Colonic mucosa (tissue), 4 donors: ENCODE measurements around the gene KIAA0232. TPM values are rescaled to one million over a fixed set of nuclear protein-coding genes. Genes with fewer than 3 reads are reported as not detected.

Experiments used
- DNase-seq: peaks from one replicate; pipeline ENCODE4 v3.0.0-alpha.2; 2020
- H3K27ac ChIP-seq: fragments of 200-600 bp; one replicate; pipeline ENCODE4 v1.8.0; 2021
- H3K27me3 ChIP-seq: fragments of 200-600 bp; one replicate; pipeline ENCODE4 v1.8.0; 2021
- H3K36me3 ChIP-seq: fragments of 200-600 bp; one replicate; pipeline ENCODE4 v1.8.0; 2021
- H3K4me1 ChIP-seq: fragments of 200-600 bp; one replicate; pipeline ENCODE4 v1.8.0; 2021; ENCODE audit warnings: mild to moderate bottlenecking
- H3K4me3 ChIP-seq: fragments of 200-600 bp; one replicate; pipeline ENCODE4 v1.8.0; 2021
- H3K9ac ChIP-seq, 2 donors: one replicate each; pipeline ENCODE4 v1.7.0; 2013; ENCODE audit warnings: control low read depth in 2 of 2, low read depth in 2 of 2, low read length in 2 of 2
- H3K9me3 ChIP-seq: fragments of 200-600 bp; one replicate; pipeline ENCODE4 v1.8.0; 2021
- intact Hi-C: fragments of 100-400 bp; cut with DNase I; formaldehyde crosslinking; loops from one replicate; pipeline ENCODE4 v1.14.1; 2022
- total RNA-seq, 2 donors: library from RNA; stranded (reverse); fragmentation: NEBNext Ultra II Directional in 1 of 2; extraction: Animal tissue kit (Norgen Biotek cat#: 25700) in 1 of 2; gene quantifications; one replicate each; pipeline ENCODE4 v1.2.1, GENCODE V29; 2021
- TF ChIP-seq, protein P1 (sequence below): fragments of 200-600 bp; IDR thresholded peaks from one replicate; pipeline ENCODE4 v1.8.0; 2022; ENCODE audit warnings: antibody characterized with exemption, mild to moderate bottlenecking
- donor health status: healthy.
- donor health status: DM: no; HTN: no; CAD: no.
- donor health status: DM: no; HTN: no; CAD: no.

KIAA0232 gene
- total RNA-seq, 2 donors from 2014 or later: 20.8 to 32.8 TPM

DNA sequence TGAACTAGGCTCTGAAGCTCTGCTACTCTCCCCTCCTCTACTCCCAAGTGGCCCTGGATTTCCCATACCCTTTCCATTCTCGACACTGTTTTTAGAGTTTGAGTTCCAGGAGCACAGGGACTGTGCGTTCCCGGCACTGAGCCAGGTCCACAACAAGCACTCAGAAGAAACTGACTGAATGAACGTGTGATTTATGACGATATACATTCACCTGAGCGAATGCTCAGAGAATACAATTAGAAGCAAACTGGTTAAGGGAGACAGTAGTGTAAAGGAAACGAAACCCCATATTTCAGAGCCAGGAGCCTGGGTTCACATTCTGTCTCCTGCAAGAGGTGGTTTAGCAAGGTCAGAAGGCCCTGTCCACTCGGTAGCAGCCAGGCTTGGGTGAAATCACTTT is 1.4 kb upstream of the KIAA0232 start:
- TF ChIP-seq, protein P1, sequence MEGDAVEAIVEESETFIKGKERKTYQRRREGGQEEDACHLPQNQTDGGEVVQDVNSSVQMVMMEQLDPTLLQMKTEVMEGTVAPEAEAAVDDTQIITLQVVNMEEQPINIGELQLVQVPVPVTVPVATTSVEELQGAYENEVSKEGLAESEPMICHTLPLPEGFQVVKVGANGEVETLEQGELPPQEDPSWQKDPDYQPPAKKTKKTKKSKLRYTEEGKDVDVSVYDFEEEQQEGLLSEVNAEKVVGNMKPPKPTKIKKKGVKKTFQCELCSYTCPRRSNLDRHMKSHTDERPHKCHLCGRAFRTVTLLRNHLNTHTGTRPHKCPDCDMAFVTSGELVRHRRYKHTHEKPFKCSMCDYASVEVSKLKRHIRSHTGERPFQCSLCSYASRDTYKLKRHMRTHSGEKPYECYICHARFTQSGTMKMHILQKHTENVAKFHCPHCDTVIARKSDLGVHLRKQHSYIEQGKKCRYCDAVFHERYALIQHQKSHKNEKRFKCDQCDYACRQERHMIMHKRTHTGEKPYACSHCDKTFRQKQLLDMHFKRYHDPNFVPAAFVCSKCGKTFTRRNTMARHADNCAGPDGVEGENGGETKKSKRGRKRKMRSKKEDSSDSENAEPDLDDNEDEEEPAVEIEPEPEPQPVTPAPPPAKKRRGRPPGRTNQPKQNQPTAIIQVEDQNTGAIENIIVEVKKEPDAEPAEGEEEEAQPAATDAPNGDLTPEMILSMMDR: no peak
- intact Hi-C loops: no loop called here
- H3K36me3 ChIP-seq: no peaks in the 10 kb centered on the region
- no peaks in the 10 kb centered on the region for H3K27me3 ChIP-seq
- H3K4me1 ChIP-seq: peaks cover 6% of the 10 kb centered on the region
- no peaks in the 10 kb centered on the region for H3K9me3 ChIP-seq
- H3K9ac ChIP-seq: peak overlapping the region in 1 of 2 donors; percentile 22
- peak overlapping the region; percentile 54 for H3K27ac ChIP-seq
- DNase-seq: no peak
- no peak overlapping the region for H3K4me3 ChIP-seq

DNA sequence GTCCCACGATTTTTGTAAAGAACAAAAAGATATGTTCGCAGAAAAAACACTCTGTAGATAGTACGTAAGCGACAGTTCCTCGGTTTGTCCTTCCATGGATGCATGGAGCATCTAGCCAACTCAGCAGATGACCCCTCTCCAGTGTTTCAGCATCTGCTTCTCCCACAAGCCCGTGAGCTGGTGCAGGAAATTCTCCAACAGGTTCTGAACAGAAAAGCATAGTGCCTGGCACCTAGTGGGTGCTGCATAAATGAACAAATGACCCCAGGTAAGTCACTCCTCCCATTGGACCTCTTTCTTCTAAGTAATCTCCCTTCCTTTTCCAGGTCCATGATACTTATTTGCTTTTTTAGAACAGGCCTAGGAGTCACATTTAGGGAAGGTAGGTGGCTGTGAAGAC is 966 bp upstream of the KIAA0232 start:
- TF ChIP-seq, protein P1: no peak
- peak overlapping the region; percentile 62 for H3K4me3 ChIP-seq
- DNase-seq: no peak
- peak overlapping the region; percentile 90 for H3K27ac ChIP-seq
- no peaks in the 10 kb centered on the region for H3K9me3 ChIP-seq
- peak overlapping the region; percentile 22 to 100 for H3K9ac ChIP-seq
- intact Hi-C loops: no loop called here
- no peaks in the 10 kb centered on the region for H3K36me3 ChIP-seq
- H3K4me1 ChIP-seq: peaks cover 6% of the 10 kb centered on the region
- H3K27me3 ChIP-seq: no peaks in the 10 kb centered on the region

DNA sequence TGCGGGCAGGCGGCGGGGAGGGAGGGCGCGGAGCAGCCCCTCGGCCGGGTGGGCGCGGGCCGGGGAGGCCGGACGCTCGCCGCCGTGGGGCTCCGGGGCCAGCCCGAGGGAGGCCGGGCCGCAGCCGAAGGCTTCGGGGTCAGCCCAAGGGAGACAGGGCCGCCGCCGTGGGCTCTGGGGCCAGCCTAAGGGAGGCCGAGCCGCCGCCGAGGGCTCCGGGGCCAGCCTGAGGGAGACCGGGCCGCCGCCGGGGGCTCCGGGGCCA is 251 bp downstream of the KIAA0232 start:
- H3K9ac ChIP-seq: peak overlapping the region; percentile 87 to 100
- TF ChIP-seq, protein P1: no peak
- H3K9me3 ChIP-seq: no peaks in the 10 kb centered on the region
- no peaks in the 10 kb centered on the region for H3K27me3 ChIP-seq
- peak overlapping the region; percentile 98 for H3K4me3 ChIP-seq
- peak overlapping the region; percentile 99 for H3K27ac ChIP-seq
- no peak for DNase-seq
- intact Hi-C loops: no loop called here
- peaks cover 6% of the 10 kb centered on the region for H3K4me1 ChIP-seq
- H3K36me3 ChIP-seq: no peaks in the 10 kb centered on the region

DNA sequence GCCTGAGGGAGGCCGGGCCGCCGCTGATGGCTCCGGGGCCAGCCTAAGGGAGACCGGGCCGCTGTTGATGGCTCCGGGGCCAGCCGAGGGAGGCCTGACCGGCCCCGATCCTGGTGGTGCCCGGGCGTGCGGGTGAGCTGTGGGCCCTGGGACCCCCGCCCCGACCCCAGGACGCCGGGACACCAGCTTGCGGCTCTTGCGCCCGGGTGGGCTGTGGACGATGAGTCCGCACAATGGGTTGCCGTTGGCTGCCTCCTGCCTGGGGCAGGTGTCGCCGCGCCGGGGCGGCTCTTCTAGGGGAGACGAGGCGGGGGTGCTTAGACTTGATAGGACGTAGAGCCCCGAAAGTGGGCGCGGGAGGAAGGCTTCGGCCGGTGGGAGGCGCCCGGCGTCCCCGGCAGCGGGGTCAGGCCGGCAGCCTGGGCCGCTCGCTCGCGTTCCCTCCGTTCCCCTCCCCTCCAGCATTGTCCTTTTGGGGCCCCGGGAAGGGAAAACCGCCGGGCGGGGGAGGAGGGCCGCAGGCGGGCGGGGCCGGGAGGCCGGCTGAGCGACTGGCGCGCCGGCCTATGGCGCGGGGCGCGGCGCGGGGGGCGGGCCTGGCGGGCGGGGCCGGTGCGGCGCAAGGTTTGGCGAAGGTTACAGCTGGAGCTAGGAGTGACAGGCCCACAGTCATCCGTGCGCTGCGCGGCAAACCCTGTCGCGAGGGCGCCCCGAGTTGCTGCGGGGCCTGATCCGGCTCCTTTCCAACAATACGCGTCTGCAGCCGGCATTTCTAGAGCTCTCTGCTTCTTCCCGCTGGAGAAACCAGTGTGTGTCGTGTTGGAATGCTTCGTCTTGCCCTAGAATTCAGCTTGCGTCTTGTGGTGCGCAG is 819 bp downstream of the KIAA0232 start:
- Histone ChIP-seq H3K9me3 (no peaks in the 10 kb centered on the region), H3K27me3 (no peaks in the 10 kb centered on the region), H3K4me3 (peak overlapping the region; percentile 98), H3K36me3 (no peaks in the 10 kb centered on the region), H3K4me1 (peaks cover 6% of the 10 kb centered on the region), H3K9ac (peak overlapping the region; percentile 87 to 100), H3K27ac (peak overlapping the region; percentile 99)
- TF ChIP-seq, protein P1: no peak
- intact Hi-C loops: no loop called here
- DNase-seq: peak; percentile 94

DNA sequence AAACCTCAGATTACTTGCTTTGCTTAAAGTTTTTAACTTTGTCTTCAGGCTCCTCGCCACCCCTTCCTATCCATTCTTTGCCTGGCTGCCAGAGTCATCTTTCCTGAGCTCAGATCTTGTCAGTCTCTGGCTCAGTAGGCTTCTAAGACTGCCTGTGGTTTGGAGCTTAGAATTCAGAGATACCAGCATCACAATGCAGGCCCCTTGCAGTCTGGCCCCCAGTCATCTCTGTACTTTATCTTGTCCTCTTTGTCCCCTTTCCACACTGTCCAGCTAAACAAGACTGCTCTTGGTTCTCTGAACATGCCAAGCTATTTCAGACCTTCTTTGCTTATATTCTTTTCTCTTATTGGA is 3.0 kb downstream of the KIAA0232 start:
- intact Hi-C loops: no loop called here
- Histone ChIP-seq H3K36me3 (no peaks in the 10 kb centered on the region), H3K4me3 (no peak overlapping the region), H3K9me3 (no peaks in the 10 kb centered on the region), H3K9ac (no peak overlapping the region), H3K27me3 (no peaks in the 10 kb centered on the region), H3K27ac (no peak overlapping the region), H3K4me1 (peaks cover 6% of the 10 kb centered on the region)
- no peak for DNase-seq
- TF ChIP-seq, protein P1: no peak
